ENCODE measurements around the gene FOXA2.

GRCh38 chr20:22579119-22579427, 5.3 kb downstream of the FOXA2 start:
- no peak for TF ChIP-seq POLR2A (IDR thresholded peaks at IDR 0.05)
- TF ChIP-seq, protein P1, sequence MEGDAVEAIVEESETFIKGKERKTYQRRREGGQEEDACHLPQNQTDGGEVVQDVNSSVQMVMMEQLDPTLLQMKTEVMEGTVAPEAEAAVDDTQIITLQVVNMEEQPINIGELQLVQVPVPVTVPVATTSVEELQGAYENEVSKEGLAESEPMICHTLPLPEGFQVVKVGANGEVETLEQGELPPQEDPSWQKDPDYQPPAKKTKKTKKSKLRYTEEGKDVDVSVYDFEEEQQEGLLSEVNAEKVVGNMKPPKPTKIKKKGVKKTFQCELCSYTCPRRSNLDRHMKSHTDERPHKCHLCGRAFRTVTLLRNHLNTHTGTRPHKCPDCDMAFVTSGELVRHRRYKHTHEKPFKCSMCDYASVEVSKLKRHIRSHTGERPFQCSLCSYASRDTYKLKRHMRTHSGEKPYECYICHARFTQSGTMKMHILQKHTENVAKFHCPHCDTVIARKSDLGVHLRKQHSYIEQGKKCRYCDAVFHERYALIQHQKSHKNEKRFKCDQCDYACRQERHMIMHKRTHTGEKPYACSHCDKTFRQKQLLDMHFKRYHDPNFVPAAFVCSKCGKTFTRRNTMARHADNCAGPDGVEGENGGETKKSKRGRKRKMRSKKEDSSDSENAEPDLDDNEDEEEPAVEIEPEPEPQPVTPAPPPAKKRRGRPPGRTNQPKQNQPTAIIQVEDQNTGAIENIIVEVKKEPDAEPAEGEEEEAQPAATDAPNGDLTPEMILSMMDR (IDR thresholded peaks at IDR 0.05), result no peak
- TF ChIP-seq EP300 (IDR thresholded peaks at IDR 0.05), result no peak
